ENCODE data around the gene TAAR1. TPM values are rescaled to one million over a fixed set of nuclear protein-coding genes. Genes with fewer than 3 reads are reported as not detected.
"Not testable (repeated sequence)": the region's sequence is repeated elsewhere in the genome, so short reads cannot be mapped to it uniquely, and the experiment has no call there.

The TAAR1 gene
- total RNA-seq, 1 donor from 2014 or later: not detected

DNA sequence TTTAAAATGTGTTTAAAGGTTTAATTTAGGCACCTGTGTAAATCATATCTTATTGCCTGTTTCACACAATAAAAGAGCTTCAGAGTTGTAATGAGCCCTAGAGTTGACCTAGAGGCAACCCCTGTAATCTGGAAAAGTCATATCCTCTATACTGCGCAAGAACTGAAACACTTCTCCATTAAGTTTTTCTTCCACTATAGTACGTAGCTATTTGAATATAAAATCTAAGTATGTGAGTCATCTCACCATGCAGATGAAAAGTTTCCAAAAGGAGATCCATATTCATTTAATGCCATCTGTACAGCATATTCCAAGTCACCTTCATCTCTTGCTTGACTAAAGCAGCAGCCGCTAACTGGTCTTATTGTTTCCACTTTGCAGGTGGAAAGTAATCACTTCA is 26.0 kb upstream of the TAAR1 start:
- Histone ChIP-seq H3K36me3 (ENCODE audit: control insufficient read depth in 3 of 3, insufficient read depth in 3 of 3, low read length in 3 of 3) (no peaks in the 10 kb centered on the region), H3K4me3 (ENCODE audit: low read length in 3 of 3) (no peak overlapping the region), H3K27me3 (ENCODE audit: control insufficient read depth in 3 of 3, insufficient read depth in 3 of 3, low read length in 3 of 3) (peaks cover 0 to 2% (median 0%) of the 10 kb centered on the region in 3 donors), H3K27ac (ENCODE audit: low read depth, low read length) (no peak overlapping the region), H3K9me3 (ENCODE audit: control insufficient read depth in 3 of 3, low read length in 3 of 3) (no peaks in the 10 kb centered on the region), H3K4me1 (ENCODE audit: control insufficient read depth in 3 of 3, insufficient read depth in 3 of 3, low read length in 3 of 3) (no peaks in the 10 kb centered on the region), H3K9ac (ENCODE audit: low read depth in 1 of 3, low read length in 3 of 3) (no peak overlapping the region)

- Histone ChIP-seq H3K9me3 (ENCODE audit: control insufficient read depth in 3 of 3, low read length in 3 of 3) (no peaks in the 10 kb centered on the region), H3K9ac (ENCODE audit: low read depth in 1 of 3, low read length in 3 of 3) (no peak overlapping the region), H3K27ac (ENCODE audit: low read depth, low read length) (no peak overlapping the region)
Observed at GRCh38 chr6:132684272-132684671, 25.3 kb upstream of the TAAR1 start.

DNA sequence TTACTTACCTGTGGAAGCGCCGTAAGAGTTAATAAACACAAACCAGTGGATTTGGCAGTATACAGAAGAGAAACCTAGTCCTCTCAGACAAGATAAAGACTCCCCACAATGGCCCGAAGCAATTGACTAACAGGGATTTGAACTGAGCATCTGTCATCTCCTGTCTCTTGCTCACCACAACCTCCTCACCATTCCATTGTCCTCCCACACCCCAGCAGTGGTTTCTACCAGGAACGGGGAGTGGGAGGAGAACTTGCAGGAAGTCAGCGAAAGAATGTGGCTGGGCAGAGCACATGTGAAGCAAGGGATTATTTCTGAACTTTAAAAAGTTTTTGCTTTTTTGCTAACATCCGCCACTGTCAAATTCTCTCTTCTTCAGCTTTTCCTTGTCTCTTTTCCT is 24.6 kb upstream of the TAAR1 start:
- Histone ChIP-seq H3K4me3 (ENCODE audit: low read length in 3 of 3) (no peak overlapping the region), H3K9ac (ENCODE audit: low read depth in 1 of 3, low read length in 3 of 3) (no peak overlapping the region), H3K27me3 (ENCODE audit: control insufficient read depth in 3 of 3, insufficient read depth in 3 of 3, low read length in 3 of 3) (no peaks in the 10 kb centered on the region), H3K4me1 (ENCODE audit: control insufficient read depth in 3 of 3, insufficient read depth in 3 of 3, low read length in 3 of 3) (no peaks in the 10 kb centered on the region), H3K27ac (ENCODE audit: low read depth, low read length) (no peak overlapping the region), H3K36me3 (ENCODE audit: control insufficient read depth in 3 of 3, insufficient read depth in 3 of 3, low read length in 3 of 3) (no peaks in the 10 kb centered on the region), H3K9me3 (ENCODE audit: control insufficient read depth in 3 of 3, low read length in 3 of 3) (no peaks in the 10 kb centered on the region)

More at GRCh38 chr6:132684272-132684671, 25.3 kb upstream of the TAAR1 start:
- no peaks in the 10 kb centered on the region for H3K36me3 ChIP-seq (ENCODE audit: control insufficient read depth in 3 of 3, insufficient read depth in 3 of 3, low read length in 3 of 3)
- H3K27me3 ChIP-seq (ENCODE audit: control insufficient read depth in 3 of 3, insufficient read depth in 3 of 3, low read length in 3 of 3): no peaks in the 10 kb centered on the region
- H3K4me3 ChIP-seq (ENCODE audit: low read length in 3 of 3): no peak overlapping the region
- H3K4me1 ChIP-seq (ENCODE audit: control insufficient read depth in 3 of 3, insufficient read depth in 3 of 3, low read length in 3 of 3): no peaks in the 10 kb centered on the region

GRCh38 chr6:132679094-132679493 is 20.1 kb upstream of the TAAR1 start:
- not testable (repeated sequence) for H3K4me3 ChIP-seq (ENCODE audit: low read length in 3 of 3); H3K36me3 ChIP-seq (ENCODE audit: control insufficient read depth in 3 of 3, insufficient read depth in 3 of 3, low read length in 3 of 3); H3K9ac ChIP-seq (ENCODE audit: low read depth in 1 of 3, low read length in 3 of 3); H3K27me3 ChIP-seq (ENCODE audit: control insufficient read depth in 3 of 3, insufficient read depth in 3 of 3, low read length in 3 of 3); H3K4me1 ChIP-seq (ENCODE audit: control insufficient read depth in 3 of 3, insufficient read depth in 3 of 3, low read length in 3 of 3); H3K9me3 ChIP-seq (ENCODE audit: control insufficient read depth in 3 of 3, low read length in 3 of 3); H3K27ac ChIP-seq (ENCODE audit: low read depth, low read length)

GRCh38 chr6:132675749-132676148 is 16.8 kb upstream of the TAAR1 start:
- Histone ChIP-seq H3K27ac (ENCODE audit: low read depth, low read length) (no peak overlapping the region), H3K27me3 (ENCODE audit: control insufficient read depth in 3 of 3, insufficient read depth in 3 of 3, low read length in 3 of 3) (no peaks in the 10 kb centered on the region), H3K9me3 (ENCODE audit: control insufficient read depth in 3 of 3, low read length in 3 of 3) (no peaks in the 10 kb centered on the region), H3K4me3 (ENCODE audit: low read length in 3 of 3) (no peak overlapping the region), H3K9ac (ENCODE audit: low read depth in 1 of 3, low read length in 3 of 3) (no peak overlapping the region), H3K4me1 (ENCODE audit: control insufficient read depth in 3 of 3, insufficient read depth in 3 of 3, low read length in 3 of 3) (no peaks in the 10 kb centered on the region), H3K36me3 (ENCODE audit: control insufficient read depth in 3 of 3, insufficient read depth in 3 of 3, low read length in 3 of 3) (no peaks in the 10 kb centered on the region)

- H3K4me1 ChIP-seq (ENCODE audit: control insufficient read depth in 3 of 3, insufficient read depth in 3 of 3, low read length in 3 of 3): no peaks in the 10 kb centered on the region
- no peaks in the 10 kb centered on the region for H3K9me3 ChIP-seq (ENCODE audit: control insufficient read depth in 3 of 3, low read length in 3 of 3)
- no peaks in the 10 kb centered on the region for H3K27me3 ChIP-seq (ENCODE audit: control insufficient read depth in 3 of 3, insufficient read depth in 3 of 3, low read length in 3 of 3)
- H3K36me3 ChIP-seq (ENCODE audit: control insufficient read depth in 3 of 3, insufficient read depth in 3 of 3, low read length in 3 of 3): no peaks in the 10 kb centered on the region
- no peak overlapping the region for H3K4me3 ChIP-seq (ENCODE audit: low read length in 3 of 3)
- H3K9ac ChIP-seq (ENCODE audit: low read depth in 1 of 3, low read length in 3 of 3): no peak overlapping the region
- no peak overlapping the region for H3K27ac ChIP-seq (ENCODE audit: low read depth, low read length)
Observed at GRCh38 chr6:132675002-132675401, 16.0 kb upstream of the TAAR1 start.

DNA sequence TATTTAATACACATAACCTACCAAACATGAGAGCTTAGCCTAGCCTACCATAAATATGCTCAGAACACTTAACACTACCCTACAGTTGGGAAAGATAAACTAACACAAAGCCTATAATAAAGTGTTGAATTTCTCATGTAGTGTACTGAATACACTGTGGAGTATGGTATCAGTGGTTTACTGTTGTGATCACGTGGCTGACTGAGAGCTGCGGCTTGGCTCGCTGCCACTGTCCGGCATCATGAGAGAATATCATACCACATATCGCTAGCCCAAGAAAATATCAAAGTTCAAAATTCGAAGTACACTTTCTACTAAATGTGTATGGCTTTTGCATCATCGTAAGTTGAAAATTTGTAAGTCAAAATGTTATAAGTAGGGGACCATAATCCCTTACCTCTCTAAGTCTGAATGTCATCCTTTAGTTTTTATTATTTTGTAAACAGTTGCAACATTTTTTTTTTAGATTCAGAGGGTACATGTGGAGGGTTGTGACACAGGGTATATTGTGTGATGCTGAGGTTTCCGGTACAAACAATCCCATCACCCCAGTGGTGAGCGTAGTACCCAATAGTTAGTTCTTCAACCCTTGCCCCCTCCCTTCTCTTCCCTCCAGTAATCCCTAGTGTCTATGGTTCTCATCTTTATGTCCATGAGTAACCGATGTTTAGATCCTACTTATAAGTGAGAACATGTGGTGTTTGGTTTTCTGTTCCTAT is 14.6 kb upstream of the TAAR1 start:
- Histone ChIP-seq H3K36me3 (ENCODE audit: control insufficient read depth in 3 of 3, insufficient read depth in 3 of 3, low read length in 3 of 3) (no peaks in the 10 kb centered on the region), H3K4me1 (ENCODE audit: control insufficient read depth in 3 of 3, insufficient read depth in 3 of 3, low read length in 3 of 3) (peaks cover 0 to 2% (median 0%) of the 10 kb centered on the region in 3 donors), H3K9me3 (ENCODE audit: control insufficient read depth in 3 of 3, low read length in 3 of 3) (no peaks in the 10 kb centered on the region), H3K9ac (ENCODE audit: low read depth in 1 of 3, low read length in 3 of 3) (no peak overlapping the region), H3K4me3 (ENCODE audit: low read length in 3 of 3) (no peak overlapping the region), H3K27me3 (ENCODE audit: control insufficient read depth in 3 of 3, insufficient read depth in 3 of 3, low read length in 3 of 3) (no peaks in the 10 kb centered on the region), H3K27ac (ENCODE audit: low read depth, low read length) (no peak overlapping the region)

GRCh38 chr6:132671295-132671694 is 12.3 kb upstream of the TAAR1 start:
- Histone ChIP-seq H3K9ac (ENCODE audit: low read depth in 1 of 3, low read length in 3 of 3) (no peak overlapping the region), H3K27ac (ENCODE audit: low read depth, low read length) (no peak overlapping the region), H3K4me3 (ENCODE audit: low read length in 3 of 3) (no peak overlapping the region), H3K36me3 (ENCODE audit: control insufficient read depth in 3 of 3, insufficient read depth in 3 of 3, low read length in 3 of 3) (no peaks in the 10 kb centered on the region), H3K9me3 (ENCODE audit: control insufficient read depth in 3 of 3, low read length in 3 of 3) (no peaks in the 10 kb centered on the region), H3K4me1 (ENCODE audit: control insufficient read depth in 3 of 3, insufficient read depth in 3 of 3, low read length in 3 of 3) (peaks cover 0 to 2% (median 0%) of the 10 kb centered on the region in 3 donors), H3K27me3 (ENCODE audit: control insufficient read depth in 3 of 3, insufficient read depth in 3 of 3, low read length in 3 of 3) (no peaks in the 10 kb centered on the region)

DNA sequence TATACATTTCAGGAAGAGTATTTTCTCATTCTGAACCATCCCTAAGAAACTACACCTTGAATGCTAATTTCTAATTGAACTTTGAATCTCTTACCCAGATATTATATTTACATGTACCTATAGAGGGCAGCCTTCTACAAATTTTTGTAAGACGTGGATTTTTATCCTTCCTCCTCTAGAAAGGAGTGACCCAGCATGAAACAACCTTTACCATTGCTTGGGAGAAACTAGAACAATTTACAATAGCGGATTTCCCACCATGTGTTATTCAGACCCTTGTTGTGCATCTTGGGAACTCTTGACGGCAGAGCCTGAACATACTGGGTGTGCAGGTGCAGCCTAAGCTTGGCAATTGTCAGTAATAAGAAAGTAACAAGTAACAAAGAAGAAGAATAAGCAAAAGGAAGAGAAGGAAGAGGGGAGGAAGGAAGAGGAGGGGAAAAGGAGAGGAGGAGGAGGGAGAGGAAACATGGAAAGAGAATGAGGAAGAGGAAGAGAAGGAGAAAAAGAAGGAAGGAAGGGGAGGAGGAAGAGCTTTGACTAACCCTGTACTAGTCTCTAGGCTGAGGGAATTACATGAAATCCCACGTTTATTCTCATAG is 10.8 kb upstream of the TAAR1 start:
- Histone ChIP-seq H3K27ac (ENCODE audit: low read depth, low read length) (no peak overlapping the region), H3K27me3 (ENCODE audit: control insufficient read depth in 3 of 3, insufficient read depth in 3 of 3, low read length in 3 of 3) (no peaks in the 10 kb centered on the region), H3K4me3 (ENCODE audit: low read length in 3 of 3) (peak overlapping the region in 1 of 3 donors; percentile 24), H3K9me3 (ENCODE audit: control insufficient read depth in 3 of 3, low read length in 3 of 3) (no peaks in the 10 kb centered on the region), H3K36me3 (ENCODE audit: control insufficient read depth in 3 of 3, insufficient read depth in 3 of 3, low read length in 3 of 3) (no peaks in the 10 kb centered on the region), H3K4me1 (ENCODE audit: control insufficient read depth in 3 of 3, insufficient read depth in 3 of 3, low read length in 3 of 3) (peaks cover 0 to 2% (median 0%) of the 10 kb centered on the region in 3 donors), H3K9ac (ENCODE audit: low read depth in 1 of 3, low read length in 3 of 3) (no peak overlapping the region)

DNA sequence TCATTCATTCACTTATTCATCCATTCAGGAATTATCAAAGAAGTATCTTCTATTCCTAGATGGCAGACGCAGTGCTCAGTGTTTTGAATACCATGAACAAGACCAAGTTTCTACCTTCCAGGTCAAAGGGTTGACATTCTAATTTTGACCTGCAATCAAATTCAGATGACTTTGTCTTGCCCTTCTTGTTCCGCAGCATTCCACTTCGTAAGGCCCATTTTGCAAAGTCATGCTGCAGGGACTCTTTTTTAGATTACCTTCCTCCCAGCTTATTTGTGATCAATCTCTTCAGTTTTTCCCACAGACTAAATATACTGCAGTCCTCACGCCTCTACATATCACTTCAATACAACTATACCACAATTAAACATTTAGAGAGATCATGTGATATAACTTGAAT is 7.1 kb upstream of the TAAR1 start:
- no peaks in the 10 kb centered on the region for H3K27me3 ChIP-seq (ENCODE audit: control insufficient read depth in 3 of 3, insufficient read depth in 3 of 3, low read length in 3 of 3)

More for the DNA sequence above, 7.1 kb upstream of the TAAR1 start:
- Histone ChIP-seq H3K9me3 (ENCODE audit: control insufficient read depth in 3 of 3, low read length in 3 of 3) (no peaks in the 10 kb centered on the region), H3K9ac (ENCODE audit: low read depth in 1 of 3, low read length in 3 of 3) (no peak overlapping the region), H3K4me3 (ENCODE audit: low read length in 3 of 3) (no peak overlapping the region), H3K27ac (ENCODE audit: low read depth, low read length) (no peak overlapping the region), H3K4me1 (ENCODE audit: control insufficient read depth in 3 of 3, insufficient read depth in 3 of 3, low read length in 3 of 3) (peaks cover 0 to 2% (median 0%) of the 10 kb centered on the region in 3 donors), H3K36me3 (ENCODE audit: control insufficient read depth in 3 of 3, insufficient read depth in 3 of 3, low read length in 3 of 3) (no peaks in the 10 kb centered on the region)

Measured in skeletal muscle tissue (tissue), 4 donors.